Keratinocyte (primary cell): ENCODE data around the gene TIPARP. TPM values are rescaled to one million over a fixed set of nuclear protein-coding genes. Genes with fewer than 3 reads are reported as not detected.

ENCODE experiments used
- DNase-seq: peaks from one replicate; pipeline ENCODE4 v3.0.0-alpha.2; 2011; ENCODE audit warnings: low read depth, missing footprints, low spot score
- FAIRE-seq: peaks from 2 replicates; lab custom pipeline; 2011; peaks lifted over from hg19 to GRCh38; lab: Jason Lieb, UNC
- H2AFZ ChIP-seq: 2 replicates; pipeline ENCODE4 v1.6.0; 2012; ENCODE audit warnings: low read length, control low read depth, inconsistent platforms; ENCODE audit not compliant: control insufficient read depth
- H3K27ac ChIP-seq: 2 replicates; pipeline ENCODE4 v1.5.1; 2011; ENCODE audit warnings: low read length; ENCODE audit not compliant: control insufficient read depth, insufficient read depth
- H3K27me3 ChIP-seq: 3 replicates; pipeline ENCODE4 v1.6.0; 2011; ENCODE audit warnings: low read length; ENCODE audit not compliant: control insufficient read depth, insufficient read depth; ENCODE audit errors: extremely low read depth
- H3K36me3 ChIP-seq, 2 experiments: 2 replicates in 1 of 2; 3 replicates in 1 of 2; pipeline ENCODE4 v1.5.1; 2011; ENCODE audit warnings: low read length in 2 of 2, mild to moderate bottlenecking in 1 of 2; ENCODE audit not compliant: control insufficient read depth in 2 of 2, insufficient read depth in 2 of 2; ENCODE audit errors: extremely low read depth in 1 of 2
- H3K4me1 ChIP-seq: 3 replicates; pipeline ENCODE4 v1.5.1; 2011; ENCODE audit warnings: low read length; ENCODE audit not compliant: control insufficient read depth, insufficient read depth; ENCODE audit errors: extremely low read depth
- H3K4me2 ChIP-seq: 3 replicates; pipeline ENCODE4 v1.6.0; 2011; ENCODE audit warnings: low read depth, low read length; ENCODE audit not compliant: control insufficient read depth, insufficient read depth; ENCODE audit errors: extremely low read depth
- H3K4me3 ChIP-seq, 3 experiments: fragments of 200-600 bp in 1 of 3; sonication (generic) in 1 of 3; 2 replicates in 2 of 3; 3 replicates in 1 of 3; pipeline ENCODE4 v1.5.1; 2011 to 2016; ENCODE audit warnings: low read length in 3 of 3, mild to moderate bottlenecking in 3 of 3, control low read depth in 2 of 3, inconsistent platforms in 1 of 3, low read depth in 1 of 3, mixed read lengths in 1 of 3, mixed run types in 1 of 3, moderate library complexity in 1 of 3; ENCODE audit not compliant: control insufficient read depth in 2 of 3, insufficient read depth in 2 of 3; ENCODE audit errors: extremely low read depth in 1 of 3
- H3K79me2 ChIP-seq: 2 replicates; pipeline ENCODE4 v1.6.0; 2012; ENCODE audit warnings: low read length; ENCODE audit not compliant: control insufficient read depth, insufficient read depth
- H3K9ac ChIP-seq: 3 replicates; pipeline ENCODE4 v1.6.0; 2011; ENCODE audit warnings: low read length; ENCODE audit not compliant: control insufficient read depth, insufficient read depth; ENCODE audit errors: extremely low read depth
- H3K9me1 ChIP-seq: 3 replicates; pipeline ENCODE4 v1.6.0; 2011; ENCODE audit warnings: low read length; ENCODE audit not compliant: control insufficient read depth, insufficient read depth; ENCODE audit errors: extremely low read depth
- H3K9me3 ChIP-seq: 2 replicates; pipeline ENCODE4 v1.5.1; 2012; ENCODE audit warnings: low read depth, low read length; ENCODE audit not compliant: control insufficient read depth
- H4K20me1 ChIP-seq: 3 replicates; pipeline ENCODE4 v1.6.0; 2011; ENCODE audit warnings: low read length; ENCODE audit not compliant: control insufficient read depth, insufficient read depth; ENCODE audit errors: extremely low read depth
- EZH2 ChIP-seq: IDR thresholded peaks from one replicate; pipeline ENCODE4 v1.6.1; 2012; ENCODE audit warnings: inconsistent platforms, mild to moderate bottlenecking, low read length, moderate library complexity
- dilution Hi-C: fragments of 300-500 bp; cut with MboI; formaldehyde crosslinking; loops from one replicate; pipeline ENCODE4 v1.7.0; 2020; ENCODE audit warnings: low sequenced_read_pairs; ENCODE audit not compliant: extremely low pct_ligation_motif_present
- polyA plus RNA-seq, 5 experiments: library from polyadenylated mRNA; depleted of rRNA in 3 of 5; stranded (reverse) in 3 of 5; stranded (forward) in 1 of 5; unstranded in 1 of 5; fragments of >200 nt; gene quantifications; 1 replicate in 1 of 5; 2 replicates in 3 of 5; 3 replicates in 1 of 5; pipeline versions ENCODE4 v1.2.1 to v1.2.3, GENCODE V29; 2011 to 2012; ENCODE audit warnings: missing spikeins in 2 of 5, low read depth in 1 of 5, low replicate concordance in 1 of 5
- TF ChIP-seq, protein P1 (sequence below), 3 experiments: IDR thresholded peaks in 1 of 3; conservative IDR thresholded peaks in 1 of 3; optimal IDR thresholded peaks in 1 of 3; 2 replicates in 2 of 3; 3 replicates in 1 of 3; pipeline versions ENCODE3 to v1.5.1; 2011; ENCODE audit warnings: low read length in 3 of 3, mild to moderate bottlenecking in 3 of 3, moderate library complexity in 2 of 3, control low read depth in 1 of 3, inconsistent platforms in 1 of 3; ENCODE audit not compliant: insufficient read depth in 2 of 3; ENCODE audit errors: extremely low read depth in 1 of 3

Gene TIPARP
- polyA plus RNA-seq, 1 donor (not counting 4 experiments of a cell fraction or from before 2014, with no cell fraction given) = 62.0 TPM

- DNase-seq = no peak
- TF ChIP-seq EZH2 = no peak
- TF ChIP-seq, protein P1, sequence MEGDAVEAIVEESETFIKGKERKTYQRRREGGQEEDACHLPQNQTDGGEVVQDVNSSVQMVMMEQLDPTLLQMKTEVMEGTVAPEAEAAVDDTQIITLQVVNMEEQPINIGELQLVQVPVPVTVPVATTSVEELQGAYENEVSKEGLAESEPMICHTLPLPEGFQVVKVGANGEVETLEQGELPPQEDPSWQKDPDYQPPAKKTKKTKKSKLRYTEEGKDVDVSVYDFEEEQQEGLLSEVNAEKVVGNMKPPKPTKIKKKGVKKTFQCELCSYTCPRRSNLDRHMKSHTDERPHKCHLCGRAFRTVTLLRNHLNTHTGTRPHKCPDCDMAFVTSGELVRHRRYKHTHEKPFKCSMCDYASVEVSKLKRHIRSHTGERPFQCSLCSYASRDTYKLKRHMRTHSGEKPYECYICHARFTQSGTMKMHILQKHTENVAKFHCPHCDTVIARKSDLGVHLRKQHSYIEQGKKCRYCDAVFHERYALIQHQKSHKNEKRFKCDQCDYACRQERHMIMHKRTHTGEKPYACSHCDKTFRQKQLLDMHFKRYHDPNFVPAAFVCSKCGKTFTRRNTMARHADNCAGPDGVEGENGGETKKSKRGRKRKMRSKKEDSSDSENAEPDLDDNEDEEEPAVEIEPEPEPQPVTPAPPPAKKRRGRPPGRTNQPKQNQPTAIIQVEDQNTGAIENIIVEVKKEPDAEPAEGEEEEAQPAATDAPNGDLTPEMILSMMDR (optimal IDR thresholded peaks at IDR 0.05 in 1 of 3, IDR thresholded peaks at IDR 0.05 in 1 of 3, conservative IDR thresholded peaks at IDR 0.05 in 1 of 3; ENCODE audit: extremely low read depth in 1 of 3, insufficient read depth in 2 of 3, low read length in 3 of 3) = no peak
- peaks cover 0 to 3% of the 10 kb centered on the region in 2 experiments for H3K36me3 ChIP-seq
Measured at GRCh38 chr3:156744631-156745030, 70.2 kb downstream of the TIPARP start.

GRCh38 chr3:156745766-156746165 lies 71.4 kb downstream of the TIPARP start:
- Histone ChIP-seq H4K20me1 (no peaks in the 10 kb centered on the region), H3K4me1 (peaks cover 9% of the 10 kb centered on the region), H2AFZ (no peak overlapping the region), H3K27ac (no peak overlapping the region), H3K4me3 (no peak overlapping the region), H3K9me3 (no peaks in the 10 kb centered on the region), H3K36me3 (peaks cover 0 to 3% of the 10 kb centered on the region in 2 experiments), H3K79me2 (no peaks in the 10 kb centered on the region), H3K9me1 (peaks cover 3% of the 10 kb centered on the region), H3K9ac (no peak overlapping the region), H3K4me2 (no peak overlapping the region), H3K27me3 (no peaks in the 10 kb centered on the region)
- TF ChIP-seq, protein P1 (optimal IDR thresholded peaks at IDR 0.05 in 1 of 3, IDR thresholded peaks at IDR 0.05 in 1 of 3, conservative IDR thresholded peaks at IDR 0.05 in 1 of 3; ENCODE audit: extremely low read depth in 1 of 3, insufficient read depth in 2 of 3, low read length in 3 of 3) = no peak
- TF ChIP-seq EZH2 = no peak
- DNase-seq = no peak
- dilution Hi-C loops = no loop called here
- FAIRE-seq = no peak

More at GRCh38 chr3:156744631-156745030, 70.2 kb downstream of the TIPARP start:
- Histone ChIP-seq H3K79me2 (no peaks in the 10 kb centered on the region), H3K9me3 (no peaks in the 10 kb centered on the region), H3K9ac (no peak overlapping the region), H3K27ac (no peak overlapping the region), H2AFZ (no peak overlapping the region), H3K4me1 (no peaks in the 10 kb centered on the region), H3K9me1 (no peaks in the 10 kb centered on the region), H3K27me3 (no peaks in the 10 kb centered on the region), H4K20me1 (no peaks in the 10 kb centered on the region), H3K4me3 (no peak overlapping the region), H3K4me2 (no peak overlapping the region)
- FAIRE-seq = no peak
- dilution Hi-C loops = no loop called here
